Mucosa of stomach (tissue), 1 donor: ENCODE measurements around the gene CACNA1G.

Source experiments
- H3K27me3 ChIP-seq: one replicate; pipeline ENCODE4 v1.7.0; 2013; ENCODE audit warnings: mild to moderate bottlenecking, low read length; ENCODE audit not compliant: control insufficient read depth, insufficient read depth
- H3K36me3 ChIP-seq: one replicate; pipeline ENCODE4 v1.7.0; 2013; ENCODE audit warnings: low read length; ENCODE audit not compliant: control insufficient read depth, insufficient read depth
- H3K4me1 ChIP-seq: one replicate; pipeline ENCODE4 v1.7.0; 2013; ENCODE audit warnings: mild to moderate bottlenecking, low read length; ENCODE audit not compliant: control insufficient read depth, insufficient read depth
- H3K4me3 ChIP-seq: one replicate; pipeline ENCODE4 v1.7.0; 2013; ENCODE audit warnings: low read length
- H3K9ac ChIP-seq: one replicate; pipeline ENCODE4 v1.7.0; 2013; ENCODE audit warnings: mild to moderate bottlenecking, low read length, moderate library complexity
- H3K9me3 ChIP-seq: one replicate; pipeline ENCODE4 v1.7.0; 2013; ENCODE audit warnings: mild to moderate bottlenecking, low read length, moderate library complexity; ENCODE audit not compliant: control insufficient read depth
- donor health status: Pancreatic carcinoma.

Gene CACNA1G

GRCh38 chr17:50637829-50638605 lies 77.5 kb downstream of the CACNA1G start:
- no peak overlapping the region for H3K4me3 ChIP-seq
- no peaks in the 10 kb centered on the region for H3K27me3 ChIP-seq
- peak overlapping the region; percentile 49 for H3K9ac ChIP-seq
- peaks cover 7% of the 10 kb centered on the region for H3K36me3 ChIP-seq
- no peaks in the 10 kb centered on the region for H3K9me3 ChIP-seq
- H3K4me1 ChIP-seq, result peaks cover 84% of the 10 kb centered on the region

GRCh38 chr17:50638606-50638965 lies 78.1 kb downstream of the CACNA1G start:
- H3K9me3 ChIP-seq, result no peaks in the 10 kb centered on the region
- peak overlapping the region; percentile 49 for H3K9ac ChIP-seq
- peaks cover 9% of the 10 kb centered on the region for H3K36me3 ChIP-seq
- H3K4me1 ChIP-seq, result peaks cover 86% of the 10 kb centered on the region
- H3K4me3 ChIP-seq, result no peak overlapping the region
- no peaks in the 10 kb centered on the region for H3K27me3 ChIP-seq

- peaks cover 11% of the 10 kb centered on the region for H3K36me3 ChIP-seq
- H3K4me1 ChIP-seq, result peaks cover 84% of the 10 kb centered on the region
- H3K9me3 ChIP-seq, result no peaks in the 10 kb centered on the region
- H3K4me3 ChIP-seq, result no peak overlapping the region
- no peaks in the 10 kb centered on the region for H3K27me3 ChIP-seq
- peak overlapping the region; percentile 49 for H3K9ac ChIP-seq
These were observed 78.6 kb downstream of the CACNA1G start for GRCh38 chr17:50638966-50639713.

- no peak overlapping the region for H3K4me3 ChIP-seq
These were observed 80.3 kb downstream of the CACNA1G start for GRCh38 chr17:50640686-50641351.

GRCh38 chr17:50641357-50641756 lies 80.8 kb downstream of the CACNA1G start:
- peaks cover 75% of the 10 kb centered on the region for H3K4me1 ChIP-seq

More at GRCh38 chr17:50640686-50641351, 80.3 kb downstream of the CACNA1G start:
- H3K9me3 ChIP-seq, result no peaks in the 10 kb centered on the region
- no peaks in the 10 kb centered on the region for H3K27me3 ChIP-seq
- H3K4me1 ChIP-seq, result peaks cover 79% of the 10 kb centered on the region
- peaks cover 11% of the 10 kb centered on the region for H3K36me3 ChIP-seq
- peak overlapping the region; percentile 30 for H3K9ac ChIP-seq

GRCh38 chr17:50642071-50642721 lies 81.7 kb downstream of the CACNA1G start:
- peaks cover 67% of the 10 kb centered on the region for H3K4me1 ChIP-seq
- no peak overlapping the region for H3K4me3 ChIP-seq
- no peak overlapping the region for H3K9ac ChIP-seq
- H3K27me3 ChIP-seq, result no peaks in the 10 kb centered on the region
- peaks cover 11% of the 10 kb centered on the region for H3K36me3 ChIP-seq
- no peaks in the 10 kb centered on the region for H3K9me3 ChIP-seq

More at GRCh38 chr17:50641357-50641756, 80.8 kb downstream of the CACNA1G start:
- Histone ChIP-seq H3K4me3 (no peak overlapping the region), H3K36me3 (peaks cover 11% of the 10 kb centered on the region), H3K9ac (peak overlapping the region; percentile 30), H3K27me3 (no peaks in the 10 kb centered on the region), H3K9me3 (no peaks in the 10 kb centered on the region)

- no peak overlapping the region for H3K9ac ChIP-seq
These were observed 82.5 kb downstream of the CACNA1G start for GRCh38 chr17:50642722-50643656.

GRCh38 chr17:50645748-50646682 lies 85.5 kb downstream of the CACNA1G start:
- no peak overlapping the region for H3K4me3 ChIP-seq
- no peaks in the 10 kb centered on the region for H3K9me3 ChIP-seq
- H3K9ac ChIP-seq, result no peak overlapping the region
- peaks cover 11% of the 10 kb centered on the region for H3K36me3 ChIP-seq
- peaks cover 29% of the 10 kb centered on the region for H3K4me1 ChIP-seq
- no peaks in the 10 kb centered on the region for H3K27me3 ChIP-seq

More at GRCh38 chr17:50642722-50643656, 82.5 kb downstream of the CACNA1G start:
- Histone ChIP-seq H3K36me3 (peaks cover 11% of the 10 kb centered on the region), H3K4me1 (peaks cover 59% of the 10 kb centered on the region), H3K27me3 (no peaks in the 10 kb centered on the region), H3K4me3 (no peak overlapping the region), H3K9me3 (no peaks in the 10 kb centered on the region)

- Histone ChIP-seq H3K4me1 (peaks cover 17% of the 10 kb centered on the region), H3K27me3 (no peaks in the 10 kb centered on the region), H3K4me3 (no peak overlapping the region), H3K36me3 (peaks cover 9% of the 10 kb centered on the region), H3K9me3 (no peaks in the 10 kb centered on the region), H3K9ac (no peak overlapping the region)
These were observed 86.7 kb downstream of the CACNA1G start for GRCh38 chr17:50647187-50647586.
